Endothelial cell of umbilical vein (primary cell): ENCODE data around the gene ARSJ. TPM values are rescaled to one million over a fixed set of nuclear protein-coding genes. Genes with fewer than 3 reads are reported as not detected.

Experiments used
- BruUV-seq: library from RNA; stranded (reverse); fragments of 400-500 nt; replicated peaks from 2 replicates; lab custom pipeline; 2021; lab: Mats Ljungman, UMichigan
- CTCF ChIA-PET: fragments of 300-600, 350-600 bp; sonication (Branson Sonifier 250); formaldehyde crosslinking; loops from one replicate; lab custom pipeline; 2021; ENCODE audit warnings: antibody characterized with exemption, inconsistent platforms; lab: Charles Lee
- POLR2A ChIA-PET: fragments of 300-600, 350-600 bp; sonication (Branson Sonifier 250); formaldehyde crosslinking; loops from one replicate; lab custom pipeline; 2021; ENCODE audit warnings: antibody characterized with exemption, inconsistent platforms; lab: Charles Lee
- DNase-seq: peaks from one replicate; pipeline ENCODE4 v3.0.0-alpha.2; 2011; ENCODE audit warnings: low read depth, low spot score
- FAIRE-seq: peaks from 2 replicates; lab custom pipeline; 2011; peaks lifted over from hg19 to GRCh38; lab: Jason Lieb, UNC
- H2AFZ ChIP-seq: 2 replicates; pipeline ENCODE4 v1.6.0; 2012; ENCODE audit warnings: low read depth, low read length, control low read depth, inconsistent platforms
- H3K27ac ChIP-seq: 2 replicates; pipeline ENCODE4 v1.5.1; 2011; ENCODE audit warnings: low read depth, mild to moderate bottlenecking, control low read depth, low read length, moderate library complexity; ENCODE audit not compliant: insufficient read depth
- H3K27me3 ChIP-seq, 2 experiments: 2 replicates each; pipeline versions ENCODE4 v1.6.0 to v1.6.1; 2011; ENCODE audit warnings: low read length in 2 of 2, mixed read lengths in 1 of 2; ENCODE audit not compliant: control insufficient read depth in 2 of 2, insufficient read depth in 2 of 2
- H3K36me3 ChIP-seq, 2 experiments: 2 replicates in 1 of 2; 3 replicates in 1 of 2; pipeline ENCODE4 v1.5.1; 2011; ENCODE audit warnings: low read length in 2 of 2, mild to moderate bottlenecking in 1 of 2, moderate library complexity in 1 of 2; ENCODE audit not compliant: control insufficient read depth in 2 of 2, insufficient read depth in 2 of 2; ENCODE audit errors: extremely low read depth in 1 of 2
- H3K4me1 ChIP-seq: 3 replicates; pipeline ENCODE4 v1.5.1; 2011; ENCODE audit warnings: mild to moderate bottlenecking, low read length; ENCODE audit not compliant: control insufficient read depth, insufficient read depth; ENCODE audit errors: extremely low read depth
- H3K4me2 ChIP-seq: 2 replicates; pipeline ENCODE4 v1.6.1; 2011; ENCODE audit warnings: low read length, control low read depth, mixed read lengths; ENCODE audit not compliant: insufficient read depth
- H3K4me3 ChIP-seq, 3 experiments: fragments of 200-600 bp in 1 of 3; sonication (generic), shearing (Covaris generic) in 1 of 3; replicated peaks in 1 of 3; 2 replicates each; pipeline ENCODE4 v1.5.1; 2011 to 2016; ENCODE audit warnings: control low read depth in 3 of 3, low read length in 3 of 3, mild to moderate bottlenecking in 2 of 3, inconsistent platforms in 1 of 3, low read depth in 1 of 3, moderate library complexity in 1 of 3; ENCODE audit not compliant: insufficient read depth in 1 of 3
- H3K79me2 ChIP-seq: 2 replicates; pipeline ENCODE4 v1.6.0; 2012; ENCODE audit warnings: low read length, inconsistent platforms; ENCODE audit not compliant: control insufficient read depth, insufficient read depth
- H3K9ac ChIP-seq: replicated peaks from 2 replicates; pipeline ENCODE3; 2011; ENCODE audit warnings: low read length, control low read depth; ENCODE audit not compliant: insufficient read depth; ENCODE audit errors: extremely low read depth
- H3K9me1 ChIP-seq: replicated peaks from 3 replicates; pipeline ENCODE4 v1.6.0; 2011; ENCODE audit warnings: mild to moderate bottlenecking, low read length; ENCODE audit not compliant: control insufficient read depth, insufficient read depth; ENCODE audit errors: extremely low read depth
- H3K9me3 ChIP-seq: replicated peaks from 2 replicates; pipeline ENCODE4 v1.5.1; 2012; ENCODE audit warnings: low read length, inconsistent platforms; ENCODE audit not compliant: control insufficient read depth, insufficient read depth
- H4K20me1 ChIP-seq: replicated peaks from 2 replicates; pipeline ENCODE3; 2011; ENCODE audit warnings: mild to moderate bottlenecking, low read length; ENCODE audit not compliant: control insufficient read depth, insufficient read depth; ENCODE audit errors: extremely low read depth
- FOS ChIP-seq: IDR thresholded peaks from 2 replicates; pipeline ENCODE4 v1.6.1; 2011; ENCODE audit warnings: mild to moderate bottlenecking, low read length, moderate library complexity, borderline replicate concordance; ENCODE audit not compliant: insufficient read depth
- GATA2 ChIP-seq: IDR thresholded peaks from 2 replicates; pipeline ENCODE4 v1.7.0; 2011; ENCODE audit warnings: low read depth, mild to moderate bottlenecking, moderate library complexity, mixed read lengths, low read length; ENCODE audit not compliant: insufficient read length, insufficient read depth
- MAX ChIP-seq: IDR thresholded peaks from 2 replicates; pipeline ENCODE4 v1.6.1; 2011; ENCODE audit not compliant: insufficient read depth, insufficient read length
- MYC ChIP-seq: IDR thresholded peaks from one replicate; pipeline ENCODE4 v1.6.1; 2011; ENCODE audit warnings: mild to moderate bottlenecking, low read depth, low read length
- POLR2A ChIP-seq: IDR thresholded peaks from 2 replicates; pipeline ENCODE4 v1.6.1; 2012; ENCODE audit warnings: low read depth, mild to moderate bottlenecking, control low read depth, low read length
- POLR2AphosphoS5 ChIP-seq: IDR thresholded peaks from 2 replicates; pipeline ENCODE4 v1.6.1; 2012; ENCODE audit warnings: low read depth, mild to moderate bottlenecking, control low read depth, low read length, moderate library complexity; ENCODE audit not compliant: insufficient read depth
- dilution Hi-C: fragments of 300-500 bp; cut with MboI; formaldehyde crosslinking; loops from one replicate; pipeline ENCODE4 v1.15.0; 2019; ENCODE audit warnings: low sequenced_read_pairs; ENCODE audit not compliant: extremely low pct_ligation_motif_present
- intact Hi-C: fragments of 100-400 bp; cut with micrococcal nuclease; formaldehyde crosslinking; loops from one replicate; pipeline ENCODE4 v1.10.0; 2022
- polyA plus RNA-seq, 4 experiments: library from polyadenylated mRNA; depleted of rRNA in 3 of 4; stranded (reverse) in 3 of 4; unstranded in 1 of 4; fragments of >200 nt; gene quantifications; 2 replicates each; pipeline versions ENCODE4 v1.2.1 to v1.2.3, GENCODE V29; 2011 to 2012; ENCODE audit warnings: missing spikeins in 1 of 4
- total RNA-seq: library from RNA; stranded (reverse); gene quantifications from 2 replicates; pipeline ENCODE4 v1.2.3, GENCODE V29; 2021
- TF ChIP-seq, protein P1 (sequence below), 2 donors: IDR thresholded peaks; 1 replicate in 1 of 2; 2 replicates in 1 of 2; pipeline ENCODE4 v1.5.1; 2011; ENCODE audit warnings: low read length in 2 of 2, mild to moderate bottlenecking in 2 of 2, moderate library complexity in 2 of 2, control low read depth in 1 of 2, inconsistent platforms in 1 of 2, low read depth in 1 of 2; ENCODE audit not compliant: insufficient read depth in 1 of 2; ENCODE audit errors: extremely low read depth in 1 of 2

ARSJ gene
- total and polyA plus RNA-seq, 2 donors (not counting 3 experiments of a cell fraction or from before 2014, with no cell fraction given): 21.9 to 50.0 TPM

GRCh38 chr4:113976741-113977525 lies 2.5 kb downstream of the ARSJ start:
- Histone ChIP-seq H3K4me1 (peaks cover 23% of the 10 kb centered on the region), H3K27ac (peak overlapping the region; percentile 92), H3K4me2 (peak overlapping the region; percentile 95), H4K20me1 (no peaks in the 10 kb centered on the region), H3K36me3 (no peaks in the 10 kb centered on the region), H3K9me1 (no peaks in the 10 kb centered on the region), H3K4me3 (peak overlapping the region; percentile 92 to 98 (median 97)), H3K9ac (peak overlapping the region; percentile 93), H3K79me2 (peaks cover 89% of the 10 kb centered on the region), H3K9me3 (no peaks in the 10 kb centered on the region), H2AFZ (no peak overlapping the region), H3K27me3 (no peaks in the 10 kb centered on the region)
- peak; percentile 62 for DNase-seq
- dilution Hi-C loops: no loop called here
- intact Hi-C loops: loop anchor here (1.0 to 10.0 kb wide), 3 partner anchors 18 to 510 kb away; no protein-coding TSS in a partner anchor
- POLR2A ChIA-PET: no interaction called here
- BruUV-seq: no TSS peak
- CTCF ChIA-PET: interaction anchor here (0.9 to 2.1 kb wide), 7 partner anchors 17 to 582 kb away, joined by 3 to 9 read pairs (median 4); no protein-coding TSS in a partner anchor
- TF ChIP-seq POLR2AphosphoS5: no peak
- no peak for TF ChIP-seq GATA2
- TF ChIP-seq FOS: no peak
- TF ChIP-seq POLR2A: no peak
- TF ChIP-seq, protein P1, sequence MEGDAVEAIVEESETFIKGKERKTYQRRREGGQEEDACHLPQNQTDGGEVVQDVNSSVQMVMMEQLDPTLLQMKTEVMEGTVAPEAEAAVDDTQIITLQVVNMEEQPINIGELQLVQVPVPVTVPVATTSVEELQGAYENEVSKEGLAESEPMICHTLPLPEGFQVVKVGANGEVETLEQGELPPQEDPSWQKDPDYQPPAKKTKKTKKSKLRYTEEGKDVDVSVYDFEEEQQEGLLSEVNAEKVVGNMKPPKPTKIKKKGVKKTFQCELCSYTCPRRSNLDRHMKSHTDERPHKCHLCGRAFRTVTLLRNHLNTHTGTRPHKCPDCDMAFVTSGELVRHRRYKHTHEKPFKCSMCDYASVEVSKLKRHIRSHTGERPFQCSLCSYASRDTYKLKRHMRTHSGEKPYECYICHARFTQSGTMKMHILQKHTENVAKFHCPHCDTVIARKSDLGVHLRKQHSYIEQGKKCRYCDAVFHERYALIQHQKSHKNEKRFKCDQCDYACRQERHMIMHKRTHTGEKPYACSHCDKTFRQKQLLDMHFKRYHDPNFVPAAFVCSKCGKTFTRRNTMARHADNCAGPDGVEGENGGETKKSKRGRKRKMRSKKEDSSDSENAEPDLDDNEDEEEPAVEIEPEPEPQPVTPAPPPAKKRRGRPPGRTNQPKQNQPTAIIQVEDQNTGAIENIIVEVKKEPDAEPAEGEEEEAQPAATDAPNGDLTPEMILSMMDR (IDR thresholded peaks at IDR 0.05; ENCODE audit: extremely low read depth in 1 of 2, insufficient read depth in 1 of 2, low read depth in 1 of 2, low read length in 2 of 2): no peak
- TF ChIP-seq MYC: no peak
- no peak for TF ChIP-seq MAX
- FAIRE-seq: no peak
